GM12878 (cell line): Measurements from ENCODE around the gene PSTPIP2. TPM values are rescaled to one million over a fixed set of nuclear protein-coding genes. Genes with fewer than 3 reads are reported as not detected.
A peak's percentile ranks its signal among the peaks of the same experiment; 100 is the strongest.

Experiments used
- BRCA1 ChIP-seq: IDR thresholded peaks from 2 replicates; pipeline ENCODE4 v1.6.1; 2011; ENCODE audit warnings: low read depth, low read length, improper control_type of control experiment
- CREM ChIP-seq: IDR thresholded peaks from 2 replicates; pipeline ENCODE4 v1.6.1; 2014; ENCODE audit warnings: antibody characterized with exemption, low read depth
- EED ChIP-seq: sonication (generic); IDR thresholded peaks from 2 replicates; pipeline ENCODE4 v1.6.1; 2016; ENCODE audit warnings: antibody characterized with exemption, low read depth
- GABPA ChIP-seq: IDR thresholded peaks from 2 replicates; pipeline ENCODE4 v1.6.1; 2014; ENCODE audit warnings: antibody characterized with exemption, low read depth, mild to moderate bottlenecking, inconsistent platforms
- HCFC1 ChIP-seq: fragments of 150-350 bp; IDR thresholded peaks from 2 replicates; pipeline ENCODE4 v1.6.1; 2014; ENCODE audit warnings: low read length
- HDAC6 ChIP-seq: fragments of 200-600 bp; sonication (generic); IDR thresholded peaks from one replicate; pipeline ENCODE4 v1.8.0; 2017; ENCODE audit warnings: antibody characterized with exemption; ENCODE audit not compliant: unreplicated experiment
- MTA2 ChIP-seq: fragments of 450-650 bp; IDR thresholded peaks from 2 replicates; pipeline ENCODE4 v1.6.1; 2016; ENCODE audit warnings: low read depth, mild to moderate bottlenecking, moderate library complexity
- MTA3 ChIP-seq: IDR thresholded peaks from 2 replicates; pipeline ENCODE4 v1.6.1; 2012; ENCODE audit warnings: low read length, inconsistent platforms, borderline replicate concordance
- RAD51 ChIP-seq: fragments of 450-650 bp; IDR thresholded peaks from 2 replicates; pipeline ENCODE4 v1.6.1; 2016; ENCODE audit warnings: moderate library complexity, mild to moderate bottlenecking, inconsistent platforms
- SMC3 ChIP-seq: IDR thresholded peaks from 2 replicates; pipeline ENCODE4 v1.6.1; 2011; ENCODE audit warnings: low read length, improper control_type of control experiment, borderline replicate concordance
- SREBF1 ChIP-seq: IDR thresholded peaks from 2 replicates; pipeline ENCODE4 v1.6.1; 2012; ENCODE audit warnings: mild to moderate bottlenecking, low read length
- SRF ChIP-seq, 2 experiments: IDR thresholded peaks; 2 replicates each; pipeline ENCODE4 v1.6.1; 2011; ENCODE audit warnings: low read depth in 2 of 2, low read length in 2 of 2, mild to moderate bottlenecking in 1 of 2, moderate library complexity in 1 of 2
- SUPT20H ChIP-seq: IDR thresholded peaks from 2 replicates; pipeline ENCODE4 v1.6.1; 2011; ENCODE audit warnings: low read depth, mild to moderate bottlenecking, low read length, moderate library complexity, borderline replicate concordance; ENCODE audit not compliant: control insufficient read depth
- YBX1 ChIP-seq: fragments of 450-650 bp; IDR thresholded peaks from 2 replicates; pipeline ENCODE4 v1.6.1; 2016; ENCODE audit warnings: antibody characterized with exemption
- ZNF217 ChIP-seq: fragments of 450-650 bp; IDR thresholded peaks from 2 replicates; pipeline ENCODE4 v1.6.1; 2017; ENCODE audit warnings: antibody characterized with exemption, mild to moderate bottlenecking
- ZZZ3 ChIP-seq: IDR thresholded peaks from 2 replicates; pipeline ENCODE4 v1.6.1; 2011; ENCODE audit warnings: low read depth; ENCODE audit not compliant: control insufficient read depth, insufficient read length
- polyA plus RNA-seq, 11 experiments: library from polyadenylated mRNA; depleted of rRNA in 4 of 11; unstranded in 6 of 11; stranded (reverse) in 5 of 11; fragments of >200 nt; fragmentation: Nextera tagmentation in 4 of 11; fragmentation: Illumina TruSeq in 1 of 11; extraction: Ambion mirVana in 4 of 11; extraction: Trizol in 1 of 11; gene quantifications; 1 replicate in 1 of 11; 2 replicates in 10 of 11; pipeline versions ENCODE4 v1.2.1 to v1.2.3, GENCODE V29; 2011 to 2016; ENCODE audit warnings: inconsistent platforms in 2 of 11, missing spikeins in 2 of 11, low read depth in 1 of 11
- total RNA-seq, 4 experiments: library from RNA; depleted of rRNA in 3 of 4; stranded (reverse); fragments of >200 nt in 3 of 4; fragmentation: Illumina TruSeq in 1 of 4; extraction: Trizol in 1 of 4; gene quantifications; 2 replicates each; pipeline versions ENCODE4 v1.2.1 to v1.2.3, GENCODE V29; 2013 to 2021
- TF ChIP-seq, protein P1 (sequence below): fragments of 450-650 bp; conservative IDR thresholded peaks from 2 replicates; pipeline ENCODE4 v1.6.1; 2017; ENCODE audit warnings: mild to moderate bottlenecking, moderate library complexity
- TF ChIP-seq, protein P2 (sequence below): fragments of 450-650 bp; IDR thresholded peaks from 2 replicates; pipeline ENCODE4 v1.6.1; 2017; ENCODE audit warnings: antibody characterized with exemption, mild to moderate bottlenecking, moderate library complexity
- TF ChIP-seq, protein P3 (sequence below): fragments of 450-650 bp; IDR thresholded peaks from 2 replicates; pipeline ENCODE4 v1.6.1; 2017; ENCODE audit warnings: mild to moderate bottlenecking, low read depth, inconsistent platforms; ENCODE audit not compliant: poor library complexity, severe bottlenecking
- TF ChIP-seq, protein P4 (sequence below): IDR thresholded peaks from 2 replicates; pipeline ENCODE4 v1.6.1; 2012; ENCODE audit warnings: mild to moderate bottlenecking, low read depth, low read length

The PSTPIP2 gene
- total and polyA plus RNA-seq, 10 of the 15 experiments (the other 5 are each of a cell fraction or from before 2014, with no cell fraction given), result 0.69 to 38.4 (median 24.7) TPM

DNA sequence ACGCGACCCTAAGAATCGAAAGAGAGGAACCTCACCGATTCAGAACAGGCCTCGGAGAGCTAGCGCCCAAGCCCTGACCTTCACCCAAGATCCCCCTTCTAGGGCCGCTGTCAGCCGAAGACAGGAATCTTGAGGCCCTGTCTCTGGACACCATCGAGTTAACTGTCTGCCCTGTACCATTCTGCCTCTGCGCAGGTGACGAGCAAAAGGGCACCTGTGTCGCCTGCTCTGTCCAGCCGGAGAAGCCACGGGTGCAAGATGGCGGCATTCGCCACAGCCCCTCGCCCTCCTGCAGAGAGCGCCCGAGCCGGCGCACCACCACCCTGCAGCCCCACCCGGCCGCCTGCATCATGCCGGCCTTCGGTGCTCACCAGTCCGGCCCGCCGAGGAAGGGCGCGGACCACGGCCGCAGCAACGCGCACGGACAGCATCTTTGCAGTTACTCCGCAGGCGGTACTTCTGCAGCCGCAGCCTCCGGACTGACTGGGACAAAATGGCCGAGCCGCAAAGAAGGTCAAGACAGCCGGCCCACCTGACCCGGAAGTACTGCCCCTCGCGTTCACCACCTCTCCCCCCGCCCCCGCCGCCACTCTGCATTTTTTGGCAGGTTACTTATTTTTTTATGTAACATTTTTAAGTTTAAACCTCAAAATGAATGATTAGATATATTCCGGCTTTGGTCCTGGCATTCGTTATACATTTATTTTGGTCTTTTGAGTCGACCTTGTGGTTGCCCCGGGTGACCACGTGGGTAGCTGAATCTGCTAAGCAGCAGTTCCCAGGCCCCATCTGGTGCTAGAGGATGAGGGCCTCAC, 25.9 kb upstream of the PSTPIP2 start, which contains the start of gene ATP5F1A (continued):
- TF ChIP-seq YBX1, result no peak
- TF ChIP-seq HDAC6, result peak; percentile 64
- TF ChIP-seq, protein P1, sequence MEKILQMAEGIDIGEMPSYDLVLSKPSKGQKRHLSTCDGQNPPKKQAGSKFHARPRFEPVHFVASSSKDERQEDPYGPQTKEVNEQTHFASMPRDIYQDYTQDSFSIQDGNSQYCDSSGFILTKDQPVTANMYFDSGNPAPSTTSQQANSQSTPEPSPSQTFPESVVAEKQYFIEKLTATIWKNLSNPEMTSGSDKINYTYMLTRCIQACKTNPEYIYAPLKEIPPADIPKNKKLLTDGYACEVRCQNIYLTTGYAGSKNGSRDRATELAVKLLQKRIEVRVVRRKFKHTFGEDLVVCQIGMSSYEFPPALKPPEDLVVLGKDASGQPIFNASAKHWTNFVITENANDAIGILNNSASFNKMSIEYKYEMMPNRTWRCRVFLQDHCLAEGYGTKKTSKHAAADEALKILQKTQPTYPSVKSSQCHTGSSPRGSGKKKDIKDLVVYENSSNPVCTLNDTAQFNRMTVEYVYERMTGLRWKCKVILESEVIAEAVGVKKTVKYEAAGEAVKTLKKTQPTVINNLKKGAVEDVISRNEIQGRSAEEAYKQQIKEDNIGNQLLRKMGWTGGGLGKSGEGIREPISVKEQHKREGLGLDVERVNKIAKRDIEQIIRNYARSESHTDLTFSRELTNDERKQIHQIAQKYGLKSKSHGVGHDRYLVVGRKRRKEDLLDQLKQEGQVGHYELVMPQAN, result peak; percentile 80
- TF ChIP-seq, protein P2, sequence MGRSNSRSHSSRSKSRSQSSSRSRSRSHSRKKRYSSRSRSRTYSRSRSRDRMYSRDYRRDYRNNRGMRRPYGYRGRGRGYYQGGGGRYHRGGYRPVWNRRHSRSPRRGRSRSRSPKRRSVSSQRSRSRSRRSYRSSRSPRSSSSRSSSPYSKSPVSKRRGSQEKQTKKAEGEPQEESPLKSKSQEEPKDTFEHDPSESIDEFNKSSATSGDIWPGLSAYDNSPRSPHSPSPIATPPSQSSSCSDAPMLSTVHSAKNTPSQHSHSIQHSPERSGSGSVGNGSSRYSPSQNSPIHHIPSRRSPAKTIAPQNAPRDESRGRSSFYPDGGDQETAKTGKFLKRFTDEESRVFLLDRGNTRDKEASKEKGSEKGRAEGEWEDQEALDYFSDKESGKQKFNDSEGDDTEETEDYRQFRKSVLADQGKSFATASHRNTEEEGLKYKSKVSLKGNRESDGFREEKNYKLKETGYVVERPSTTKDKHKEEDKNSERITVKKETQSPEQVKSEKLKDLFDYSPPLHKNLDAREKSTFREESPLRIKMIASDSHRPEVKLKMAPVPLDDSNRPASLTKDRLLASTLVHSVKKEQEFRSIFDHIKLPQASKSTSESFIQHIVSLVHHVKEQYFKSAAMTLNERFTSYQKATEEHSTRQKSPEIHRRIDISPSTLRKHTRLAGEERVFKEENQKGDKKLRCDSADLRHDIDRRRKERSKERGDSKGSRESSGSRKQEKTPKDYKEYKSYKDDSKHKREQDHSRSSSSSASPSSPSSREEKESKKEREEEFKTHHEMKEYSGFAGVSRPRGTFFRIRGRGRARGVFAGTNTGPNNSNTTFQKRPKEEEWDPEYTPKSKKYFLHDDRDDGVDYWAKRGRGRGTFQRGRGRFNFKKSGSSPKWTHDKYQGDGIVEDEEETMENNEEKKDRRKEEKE, result no peak
- TF ChIP-seq MTA2, result peak; percentile 20; the same call in 1 of the 2 replicates
- no peak for TF ChIP-seq SRF (IDR thresholded peaks at IDR 0.05; ENCODE audit: low read depth in 2 of 2, low read length in 2 of 2)
- TF ChIP-seq, protein P3, sequence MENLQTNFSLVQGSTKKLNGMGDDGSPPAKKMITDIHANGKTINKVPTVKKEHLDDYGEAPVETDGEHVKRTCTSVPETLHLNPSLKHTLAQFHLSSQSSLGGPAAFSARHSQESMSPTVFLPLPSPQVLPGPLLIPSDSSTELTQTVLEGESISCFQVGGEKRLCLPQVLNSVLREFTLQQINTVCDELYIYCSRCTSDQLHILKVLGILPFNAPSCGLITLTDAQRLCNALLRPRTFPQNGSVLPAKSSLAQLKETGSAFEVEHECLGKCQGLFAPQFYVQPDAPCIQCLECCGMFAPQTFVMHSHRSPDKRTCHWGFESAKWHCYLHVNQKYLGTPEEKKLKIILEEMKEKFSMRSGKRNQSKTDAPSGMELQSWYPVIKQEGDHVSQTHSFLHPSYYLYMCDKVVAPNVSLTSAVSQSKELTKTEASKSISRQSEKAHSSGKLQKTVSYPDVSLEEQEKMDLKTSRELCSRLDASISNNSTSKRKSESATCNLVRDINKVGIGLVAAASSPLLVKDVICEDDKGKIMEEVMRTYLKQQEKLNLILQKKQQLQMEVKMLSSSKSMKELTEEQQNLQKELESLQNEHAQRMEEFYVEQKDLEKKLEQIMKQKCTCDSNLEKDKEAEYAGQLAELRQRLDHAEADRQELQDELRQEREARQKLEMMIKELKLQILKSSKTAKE, result no peak
- no peak for TF ChIP-seq SUPT20H
- no peak for TF ChIP-seq ZNF217
- no peak for TF ChIP-seq EED
- TF ChIP-seq BRCA1, result no peak
- TF ChIP-seq SREBF1, result no peak
- no peak for TF ChIP-seq SMC3
- peak; percentile 34 for TF ChIP-seq HCFC1
- TF ChIP-seq RAD51, result peak; percentile 85
- TF ChIP-seq GABPA, result peak; percentile 79
- no peak; the same call in 1 of the 2 replicates for TF ChIP-seq CREM
- no peak for TF ChIP-seq ZZZ3
- TF ChIP-seq MTA3, result no peak
- TF ChIP-seq, protein P4, sequence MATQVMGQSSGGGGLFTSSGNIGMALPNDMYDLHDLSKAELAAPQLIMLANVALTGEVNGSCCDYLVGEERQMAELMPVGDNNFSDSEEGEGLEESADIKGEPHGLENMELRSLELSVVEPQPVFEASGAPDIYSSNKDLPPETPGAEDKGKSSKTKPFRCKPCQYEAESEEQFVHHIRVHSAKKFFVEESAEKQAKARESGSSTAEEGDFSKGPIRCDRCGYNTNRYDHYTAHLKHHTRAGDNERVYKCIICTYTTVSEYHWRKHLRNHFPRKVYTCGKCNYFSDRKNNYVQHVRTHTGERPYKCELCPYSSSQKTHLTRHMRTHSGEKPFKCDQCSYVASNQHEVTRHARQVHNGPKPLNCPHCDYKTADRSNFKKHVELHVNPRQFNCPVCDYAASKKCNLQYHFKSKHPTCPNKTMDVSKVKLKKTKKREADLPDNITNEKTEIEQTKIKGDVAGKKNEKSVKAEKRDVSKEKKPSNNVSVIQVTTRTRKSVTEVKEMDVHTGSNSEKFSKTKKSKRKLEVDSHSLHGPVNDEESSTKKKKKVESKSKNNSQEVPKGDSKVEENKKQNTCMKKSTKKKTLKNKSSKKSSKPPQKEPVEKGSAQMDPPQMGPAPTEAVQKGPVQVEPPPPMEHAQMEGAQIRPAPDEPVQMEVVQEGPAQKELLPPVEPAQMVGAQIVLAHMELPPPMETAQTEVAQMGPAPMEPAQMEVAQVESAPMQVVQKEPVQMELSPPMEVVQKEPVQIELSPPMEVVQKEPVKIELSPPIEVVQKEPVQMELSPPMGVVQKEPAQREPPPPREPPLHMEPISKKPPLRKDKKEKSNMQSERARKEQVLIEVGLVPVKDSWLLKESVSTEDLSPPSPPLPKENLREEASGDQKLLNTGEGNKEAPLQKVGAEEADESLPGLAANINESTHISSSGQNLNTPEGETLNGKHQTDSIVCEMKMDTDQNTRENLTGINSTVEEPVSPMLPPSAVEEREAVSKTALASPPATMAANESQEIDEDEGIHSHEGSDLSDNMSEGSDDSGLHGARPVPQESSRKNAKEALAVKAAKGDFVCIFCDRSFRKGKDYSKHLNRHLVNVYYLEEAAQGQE, result no peak
